Glutamatergic neuron (in vitro differentiated cells): ENCODE results near the gene THADA. TPM values are rescaled to one million over a fixed set of nuclear protein-coding genes. Genes with fewer than 3 reads are reported as not detected.

Experiments used
- DNase-seq: peaks from one replicate; pipeline ENCODE4 v3.0.0; 2022
- H3K27ac Mint-ChIP-seq: one replicate; pipeline ENCODE4 v1.8.0; 2020; ENCODE audit warnings: mild to moderate bottlenecking, mixed read lengths, inconsistent platforms; ENCODE audit not compliant: unreplicated experiment
- H3K27me3 Mint-ChIP-seq: one replicate; pipeline ENCODE4 v1.8.0; 2020; ENCODE audit warnings: mild to moderate bottlenecking, moderate library complexity, mixed read lengths, inconsistent platforms; ENCODE audit not compliant: unreplicated experiment
- H3K36me3 Mint-ChIP-seq: one replicate; pipeline ENCODE4 v1.8.0; 2020; ENCODE audit warnings: mild to moderate bottlenecking, mixed read lengths, inconsistent platforms; ENCODE audit not compliant: unreplicated experiment
- H3K4me1 Mint-ChIP-seq: one replicate; pipeline ENCODE4 v1.8.0; 2020; ENCODE audit warnings: mild to moderate bottlenecking, low read depth, mixed read lengths, inconsistent platforms; ENCODE audit not compliant: unreplicated experiment
- H3K4me3 Mint-ChIP-seq: one replicate; pipeline ENCODE4 v1.8.0; 2020; ENCODE audit warnings: mild to moderate bottlenecking, mixed read lengths, inconsistent platforms; ENCODE audit not compliant: unreplicated experiment
- H3K9me3 Mint-ChIP-seq: one replicate; pipeline ENCODE4 v1.8.0; 2020; ENCODE audit warnings: mild to moderate bottlenecking, moderate library complexity, mixed read lengths, inconsistent platforms; ENCODE audit not compliant: unreplicated experiment
- CTCF ChIP-seq: fragments of 200-600 bp; sonication (generic); IDR thresholded peaks from one replicate; pipeline ENCODE4 v1.5.0; 2021; ENCODE audit not compliant: partially characterized antibody, unreplicated experiment
- total RNA-seq: library from RNA; stranded (reverse); fragmentation: NEBNext Ultra II Directional; extraction: Animal tissue kit (Norgen Biotek cat#: 25700); gene quantifications from one replicate; pipeline ENCODE4 v1.2.1, GENCODE V29; 2021; ENCODE audit not compliant: unreplicated experiment

Gene THADA
- total RNA-seq, 1 donor from 2014 or later, result 15.0 TPM

- no peaks in the 10 kb centered on the region for H3K27me3 Mint-ChIP-seq
- no peak for TF ChIP-seq CTCF
- H3K36me3 Mint-ChIP-seq, result no peaks in the 10 kb centered on the region
- H3K27ac Mint-ChIP-seq, result no peak overlapping the region
- DNase-seq, result no peak
- peaks cover 13% of the 10 kb centered on the region for H3K4me1 Mint-ChIP-seq
- H3K9me3 Mint-ChIP-seq, result peaks cover 2% of the 10 kb centered on the region
- H3K4me3 Mint-ChIP-seq, result no peak overlapping the region
Measured at GRCh38 chr2:43343573-43344304, 252.1 kb downstream of the THADA start.

- H3K27me3 Mint-ChIP-seq, result no peaks in the 10 kb centered on the region
- TF ChIP-seq CTCF, result no peak
- no peak overlapping the region for H3K27ac Mint-ChIP-seq
- H3K4me1 Mint-ChIP-seq, result peaks cover 8% of the 10 kb centered on the region
- DNase-seq, result no peak
- peaks cover 4% of the 10 kb centered on the region for H3K9me3 Mint-ChIP-seq
- H3K36me3 Mint-ChIP-seq, result no peaks in the 10 kb centered on the region
- H3K4me3 Mint-ChIP-seq, result no peak overlapping the region
Measured at GRCh38 chr2:43341959-43342757, 253.7 kb downstream of the THADA start.

GRCh38 chr2:43340945-43341356 lies 254.9 kb downstream of the THADA start:
- peaks cover 14% of the 10 kb centered on the region for H3K4me1 Mint-ChIP-seq
- peaks cover 4% of the 10 kb centered on the region for H3K9me3 Mint-ChIP-seq
- no peak for DNase-seq
- H3K27me3 Mint-ChIP-seq, result no peaks in the 10 kb centered on the region
- H3K36me3 Mint-ChIP-seq, result no peaks in the 10 kb centered on the region
- no peak for TF ChIP-seq CTCF
- no peak overlapping the region for H3K27ac Mint-ChIP-seq
- no peak overlapping the region for H3K4me3 Mint-ChIP-seq

- Mint-ChIP-seq H3K9me3 (peaks cover 4% of the 10 kb centered on the region), H3K27ac (no peak overlapping the region), H3K4me1 (peaks cover 10% of the 10 kb centered on the region), H3K4me3 (no peak overlapping the region), H3K36me3 (no peaks in the 10 kb centered on the region), H3K27me3 (no peaks in the 10 kb centered on the region)
- DNase-seq, result no peak
- no peak for TF ChIP-seq CTCF
Measured at GRCh38 chr2:43340066-43340465, 255.8 kb downstream of the THADA start.

- Mint-ChIP-seq H3K36me3 (no peaks in the 10 kb centered on the region), H3K27ac (no peak overlapping the region), H3K27me3 (no peaks in the 10 kb centered on the region), H3K9me3 (peaks cover 4% of the 10 kb centered on the region), H3K4me1 (peaks cover 19% of the 10 kb centered on the region), H3K4me3 (no peak overlapping the region)
- DNase-seq, result no peak
- TF ChIP-seq CTCF, result no peak
Measured at GRCh38 chr2:43333656-43334144, 262.1 kb downstream of the THADA start.
